Measurements from ENCODE around the gene ARHGEF25.

- TF ChIP-seq, protein P1, sequence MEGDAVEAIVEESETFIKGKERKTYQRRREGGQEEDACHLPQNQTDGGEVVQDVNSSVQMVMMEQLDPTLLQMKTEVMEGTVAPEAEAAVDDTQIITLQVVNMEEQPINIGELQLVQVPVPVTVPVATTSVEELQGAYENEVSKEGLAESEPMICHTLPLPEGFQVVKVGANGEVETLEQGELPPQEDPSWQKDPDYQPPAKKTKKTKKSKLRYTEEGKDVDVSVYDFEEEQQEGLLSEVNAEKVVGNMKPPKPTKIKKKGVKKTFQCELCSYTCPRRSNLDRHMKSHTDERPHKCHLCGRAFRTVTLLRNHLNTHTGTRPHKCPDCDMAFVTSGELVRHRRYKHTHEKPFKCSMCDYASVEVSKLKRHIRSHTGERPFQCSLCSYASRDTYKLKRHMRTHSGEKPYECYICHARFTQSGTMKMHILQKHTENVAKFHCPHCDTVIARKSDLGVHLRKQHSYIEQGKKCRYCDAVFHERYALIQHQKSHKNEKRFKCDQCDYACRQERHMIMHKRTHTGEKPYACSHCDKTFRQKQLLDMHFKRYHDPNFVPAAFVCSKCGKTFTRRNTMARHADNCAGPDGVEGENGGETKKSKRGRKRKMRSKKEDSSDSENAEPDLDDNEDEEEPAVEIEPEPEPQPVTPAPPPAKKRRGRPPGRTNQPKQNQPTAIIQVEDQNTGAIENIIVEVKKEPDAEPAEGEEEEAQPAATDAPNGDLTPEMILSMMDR (IDR thresholded peaks at IDR 0.05) = no peak
- TF ChIP-seq ZFX (IDR thresholded peaks at IDR 0.05; ENCODE audit: borderline replicate concordance) = no peak
These were observed 24.3 kb upstream of the ARHGEF25 start for GRCh38 chr12:57586832-57587429.
